Upper lobe of left lung (tissue), 4 donors: ENCODE measurements around the gene LPIN1.

Source experiments
- POLR2A ChIP-seq, 4 donors: fragments of 450-650 bp; IDR thresholded peaks; one replicate each; pipeline ENCODE4 v1.5.1; 2016 to 2017; ENCODE audit warnings: antibody characterized with exemption in 4 of 4, mild to moderate bottlenecking in 2 of 4
- TF ChIP-seq, protein P1 (sequence below), 6 experiments: fragments of 450-650 bp in 4 of 6; fragments of 200-600 bp in 2 of 6; sonication (generic) in 2 of 6; IDR thresholded peaks; one replicate each; pipeline ENCODE4 v1.5.1; 2016 to 2019; ENCODE audit warnings: antibody characterized with exemption in 6 of 6

DNA sequence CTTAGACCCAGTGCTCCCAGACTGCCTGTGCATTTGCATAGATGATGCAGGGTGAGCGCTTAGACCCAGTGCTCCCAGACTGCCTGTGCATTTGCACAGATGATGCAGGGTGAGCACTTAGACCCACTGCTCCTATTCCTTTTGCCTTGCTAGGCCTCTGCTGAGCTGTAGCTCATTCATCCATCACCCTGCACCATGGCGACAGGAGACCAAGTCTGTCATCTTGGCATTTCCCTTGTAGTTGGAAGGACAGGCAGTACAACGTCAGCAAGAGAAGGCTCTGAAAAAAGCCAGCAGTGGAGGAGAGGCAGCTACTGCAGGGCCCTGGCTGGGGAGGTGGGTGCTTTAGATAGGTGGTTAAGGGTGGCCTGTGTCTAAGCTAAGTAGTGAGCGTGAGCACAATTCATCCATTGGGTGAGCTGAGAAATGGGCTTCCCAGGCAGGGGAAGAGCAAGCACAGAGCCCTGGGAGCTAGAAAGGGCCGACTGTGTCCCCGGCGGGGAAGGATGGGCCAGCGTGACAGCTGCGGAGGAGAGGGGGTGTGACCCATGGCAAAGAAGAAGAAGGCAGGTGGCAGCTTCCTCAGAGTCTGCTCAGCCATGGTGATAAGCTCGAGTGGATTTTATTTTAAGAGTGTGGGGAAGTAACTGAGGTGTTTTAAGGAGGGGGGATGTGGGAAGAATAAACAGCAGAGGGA, 108.8 kb downstream of the LPIN1 start:
- TF ChIP-seq POLR2A (IDR thresholded peaks at IDR 0.05): no peak
- TF ChIP-seq, protein P1, sequence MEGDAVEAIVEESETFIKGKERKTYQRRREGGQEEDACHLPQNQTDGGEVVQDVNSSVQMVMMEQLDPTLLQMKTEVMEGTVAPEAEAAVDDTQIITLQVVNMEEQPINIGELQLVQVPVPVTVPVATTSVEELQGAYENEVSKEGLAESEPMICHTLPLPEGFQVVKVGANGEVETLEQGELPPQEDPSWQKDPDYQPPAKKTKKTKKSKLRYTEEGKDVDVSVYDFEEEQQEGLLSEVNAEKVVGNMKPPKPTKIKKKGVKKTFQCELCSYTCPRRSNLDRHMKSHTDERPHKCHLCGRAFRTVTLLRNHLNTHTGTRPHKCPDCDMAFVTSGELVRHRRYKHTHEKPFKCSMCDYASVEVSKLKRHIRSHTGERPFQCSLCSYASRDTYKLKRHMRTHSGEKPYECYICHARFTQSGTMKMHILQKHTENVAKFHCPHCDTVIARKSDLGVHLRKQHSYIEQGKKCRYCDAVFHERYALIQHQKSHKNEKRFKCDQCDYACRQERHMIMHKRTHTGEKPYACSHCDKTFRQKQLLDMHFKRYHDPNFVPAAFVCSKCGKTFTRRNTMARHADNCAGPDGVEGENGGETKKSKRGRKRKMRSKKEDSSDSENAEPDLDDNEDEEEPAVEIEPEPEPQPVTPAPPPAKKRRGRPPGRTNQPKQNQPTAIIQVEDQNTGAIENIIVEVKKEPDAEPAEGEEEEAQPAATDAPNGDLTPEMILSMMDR (IDR thresholded peaks at IDR 0.05): no peak
